Esophagus squamous epithelium (tissue), 5 donors: ENCODE data around the gene ETV6. TPM values are rescaled to one million over a fixed set of nuclear protein-coding genes. Genes with fewer than 3 reads are reported as not detected.

Experiments used
- DNase-seq: peaks from one replicate; lab custom pipeline; 2025; lab: John Stamatoyannopoulos, UW
- H3K27ac ChIP-seq, 4 donors: fragments of 200-600 bp; sonication (generic); one replicate each; pipeline ENCODE4 v1.5.1; 2016 to 2019; ENCODE audit warnings: mild to moderate bottlenecking in 1 of 4
- H3K27me3 ChIP-seq, 4 donors: fragments of 200-600 bp; sonication (generic); 1 replicate in 3 of 4; 2 replicates in 1 of 4; pipeline versions ENCODE4 v1.5.1 to v1.6.0; 2017 to 2021; ENCODE audit warnings: antibody characterized with exemption in 1 of 4
- H3K36me3 ChIP-seq, 3 donors: fragments of 200-600 bp; sonication (generic); one replicate each; pipeline ENCODE4 v1.5.1; 2016 to 2019
- H3K4me1 ChIP-seq, 3 donors: fragments of 200-600 bp; sonication (generic); one replicate each; pipeline ENCODE4 v1.5.1; 2017 to 2019
- H3K4me3 ChIP-seq, 4 donors: fragments of 200-600 bp; sonication (generic); 1 replicate in 3 of 4; 2 replicates in 1 of 4; pipeline ENCODE4 v1.5.1; 2016 to 2019; ENCODE audit warnings: mild to moderate bottlenecking in 2 of 4, moderate library complexity in 1 of 4
- H3K9me3 ChIP-seq, 3 donors: fragments of 200-600 bp; sonication (generic); one replicate each; pipeline ENCODE4 v1.5.1; 2016 to 2019
- POLR2A ChIP-seq, 4 donors: fragments of 450-650 bp; IDR thresholded peaks; one replicate each; pipeline ENCODE4 v1.6.1; 2017; ENCODE audit warnings: antibody characterized with exemption in 4 of 4, mild to moderate bottlenecking in 4 of 4, moderate library complexity in 3 of 4
- WGBS, 2 donors: methylation state at CpG; one replicate each; pipeline ENCODE4 v1.1.5; 2018; 5-methylcytosine and 5-hydroxymethylcytosine counted together
- intact Hi-C: fragments of 100-400 bp; cut with DNase I; formaldehyde crosslinking; loops from one replicate; pipeline ENCODE4 v1.15.0; 2022
- total RNA-seq, 4 donors: library from RNA; depleted of rRNA; stranded (reverse); fragments of >200 nt; gene quantifications; one replicate each; pipeline ENCODE4 v1.1.0, GENCODE V29; 2016
- TF ChIP-seq, protein P1 (sequence below), 6 experiments: fragments of 450-650 bp in 4 of 6; fragments of 200-600 bp in 2 of 6; sonication (generic) in 2 of 6; IDR thresholded peaks; one replicate each; pipeline ENCODE4 v1.5.1; 2016 to 2019; ENCODE audit warnings: antibody characterized with exemption in 6 of 6, mild to moderate bottlenecking in 4 of 6, moderate library complexity in 4 of 6
- donor health status: DM: yes; HTN: yes; CAD: no.

ETV6 gene
- total RNA-seq, 4 donors from 2014 or later: 11.3 to 17.3 (median 13.8) TPM

DNA sequence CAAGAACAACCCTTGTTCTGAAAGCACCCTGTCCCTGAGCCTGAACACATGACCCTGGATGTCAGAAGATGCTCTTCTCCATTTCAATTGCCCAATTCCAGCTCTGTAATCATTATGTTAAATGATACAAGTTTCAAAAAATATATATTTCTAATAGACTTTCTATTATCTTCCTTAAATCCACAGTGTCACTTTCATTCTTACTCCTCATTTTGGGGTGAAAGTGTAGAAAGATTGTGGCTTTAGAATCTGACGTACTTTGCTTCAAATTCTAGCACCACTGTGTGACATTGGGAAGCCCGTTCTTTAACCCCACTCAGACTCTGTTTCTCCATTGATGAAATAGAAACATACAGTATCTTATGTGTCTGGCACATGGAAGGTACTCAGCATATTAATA is 83.2 kb downstream of the ETV6 start:
- Histone ChIP-seq H3K27ac (peak overlapping the region in 2 of 4 donors; percentile 83 to 86), H3K4me3 (no peak overlapping the region), H3K36me3 (no peaks in the 10 kb centered on the region), H3K27me3 (no peaks in the 10 kb centered on the region), H3K4me1 (peaks cover 23 to 55% (median 49%) of the 10 kb centered on the region in 3 donors), H3K9me3 (no peaks in the 10 kb centered on the region)
- DNase-seq: no peak
- no peak for TF ChIP-seq POLR2A (IDR thresholded peaks at IDR 0.05)
- TF ChIP-seq, protein P1, sequence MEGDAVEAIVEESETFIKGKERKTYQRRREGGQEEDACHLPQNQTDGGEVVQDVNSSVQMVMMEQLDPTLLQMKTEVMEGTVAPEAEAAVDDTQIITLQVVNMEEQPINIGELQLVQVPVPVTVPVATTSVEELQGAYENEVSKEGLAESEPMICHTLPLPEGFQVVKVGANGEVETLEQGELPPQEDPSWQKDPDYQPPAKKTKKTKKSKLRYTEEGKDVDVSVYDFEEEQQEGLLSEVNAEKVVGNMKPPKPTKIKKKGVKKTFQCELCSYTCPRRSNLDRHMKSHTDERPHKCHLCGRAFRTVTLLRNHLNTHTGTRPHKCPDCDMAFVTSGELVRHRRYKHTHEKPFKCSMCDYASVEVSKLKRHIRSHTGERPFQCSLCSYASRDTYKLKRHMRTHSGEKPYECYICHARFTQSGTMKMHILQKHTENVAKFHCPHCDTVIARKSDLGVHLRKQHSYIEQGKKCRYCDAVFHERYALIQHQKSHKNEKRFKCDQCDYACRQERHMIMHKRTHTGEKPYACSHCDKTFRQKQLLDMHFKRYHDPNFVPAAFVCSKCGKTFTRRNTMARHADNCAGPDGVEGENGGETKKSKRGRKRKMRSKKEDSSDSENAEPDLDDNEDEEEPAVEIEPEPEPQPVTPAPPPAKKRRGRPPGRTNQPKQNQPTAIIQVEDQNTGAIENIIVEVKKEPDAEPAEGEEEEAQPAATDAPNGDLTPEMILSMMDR (IDR thresholded peaks at IDR 0.05): no peak
- WGBS, 2 donors: 71 to 79% methylated on average over 2 of the region's 2 CpGs
- intact Hi-C loops: no loop called here

DNA sequence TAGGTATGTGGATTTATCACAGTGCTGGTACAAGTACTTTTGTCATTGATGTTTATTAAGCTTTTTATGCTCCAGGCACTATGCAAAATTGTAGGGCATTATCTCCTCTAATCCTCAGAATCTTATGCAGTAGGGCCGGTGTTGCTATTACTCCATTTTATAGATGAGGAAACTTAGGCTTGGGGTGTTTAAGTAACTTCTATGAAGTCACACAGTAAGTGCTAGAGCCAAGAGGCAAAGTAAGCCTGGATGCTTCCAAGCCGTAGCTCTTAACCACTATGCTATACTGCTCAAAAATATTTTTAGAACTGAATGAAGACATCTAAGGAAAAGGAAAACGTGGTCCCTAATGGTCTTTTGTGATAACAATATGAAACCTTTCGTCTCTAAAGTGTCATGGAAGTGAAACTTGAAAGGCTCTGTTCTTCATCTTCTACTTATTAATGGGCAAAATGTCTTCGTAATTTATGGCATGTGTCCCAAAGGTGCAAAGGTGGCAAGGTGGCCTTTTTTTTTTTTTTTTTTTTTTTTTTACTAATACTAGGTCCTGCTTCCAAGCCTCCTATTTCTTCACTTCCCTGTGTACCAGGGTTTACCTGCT is 85.2 kb downstream of the ETV6 start:
- intact Hi-C loops: no loop called here
- WGBS, 2 donors: 80 to 81% methylated on average over 5 of the region's 5 CpGs
- no peak for TF ChIP-seq POLR2A (IDR thresholded peaks at IDR 0.05)
- TF ChIP-seq, protein P1 (IDR thresholded peaks at IDR 0.05): no peak
- H3K27ac ChIP-seq: no peak overlapping the region
- no peaks in the 10 kb centered on the region for H3K27me3 ChIP-seq
- DNase-seq: no peak
- peaks cover 18 to 45% (median 30%) of the 10 kb centered on the region in 3 donors for H3K4me1 ChIP-seq
- H3K4me3 ChIP-seq: no peak overlapping the region
- H3K36me3 ChIP-seq: no peaks in the 10 kb centered on the region
- no peaks in the 10 kb centered on the region for H3K9me3 ChIP-seq

DNA sequence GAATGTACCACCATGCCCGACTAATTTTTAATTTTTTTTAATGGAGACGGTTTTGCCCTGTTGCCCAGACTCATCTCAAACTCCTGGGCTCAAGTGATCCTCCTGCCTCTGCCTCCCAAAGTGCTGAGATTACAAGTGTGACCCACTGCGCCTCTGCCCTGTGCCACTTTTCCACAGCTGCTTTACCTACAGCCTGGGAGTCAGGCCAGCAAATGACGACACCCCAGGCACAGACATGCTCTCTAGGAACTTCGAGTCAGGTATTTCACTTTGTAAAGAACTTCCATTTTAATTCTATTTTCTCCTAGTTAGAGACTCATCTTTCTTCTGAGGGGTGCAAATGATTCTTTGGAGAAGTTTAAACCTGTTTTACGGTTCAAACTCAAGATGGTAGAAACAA is 89.0 kb downstream of the ETV6 start:
- Histone ChIP-seq H3K4me1 (peaks cover 0 to 35% (median 11%) of the 10 kb centered on the region in 3 donors), H3K4me3 (no peak overlapping the region), H3K27ac (no peak overlapping the region), H3K36me3 (no peaks in the 10 kb centered on the region), H3K9me3 (no peaks in the 10 kb centered on the region), H3K27me3 (no peaks in the 10 kb centered on the region)
- no peak for DNase-seq
- WGBS, 2 donors: 64 to 65% methylated on average over 6 of the region's 6 CpGs
- intact Hi-C loops: no loop called here
- TF ChIP-seq POLR2A (IDR thresholded peaks at IDR 0.05): no peak
- TF ChIP-seq, protein P1 (IDR thresholded peaks at IDR 0.05): no peak

DNA sequence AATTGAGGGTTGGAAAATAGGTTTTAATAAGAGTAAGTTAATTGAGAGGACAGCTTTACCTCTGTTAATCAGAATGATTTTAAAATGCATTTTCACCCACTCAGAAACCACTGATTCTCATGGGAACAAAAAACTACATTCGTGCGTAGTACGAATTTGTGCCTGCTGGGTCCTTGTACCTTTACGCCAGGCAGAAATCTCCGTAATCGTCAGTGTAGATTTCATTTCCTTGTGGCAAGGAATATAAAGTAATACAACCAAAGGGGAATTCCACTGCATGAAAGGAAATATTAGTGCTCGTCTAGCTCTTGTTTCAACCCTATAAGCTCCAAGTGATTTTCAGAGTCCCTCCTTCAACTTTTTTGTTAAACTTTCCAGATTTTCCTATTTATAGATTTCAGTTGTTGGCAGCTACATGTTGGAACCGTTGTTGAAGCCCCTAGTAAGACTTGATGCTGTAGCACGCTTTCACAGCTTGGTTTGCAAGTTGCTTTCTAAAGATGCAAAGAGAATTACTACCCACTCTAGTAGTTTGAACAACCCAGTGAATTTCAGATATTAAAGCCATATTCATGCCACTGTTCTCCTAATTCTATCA is 90.6 kb downstream of the ETV6 start:
- Histone ChIP-seq H3K4me1 (peaks cover 0 to 48% (median 15%) of the 10 kb centered on the region in 3 donors), H3K4me3 (no peak overlapping the region), H3K27me3 (no peaks in the 10 kb centered on the region), H3K9me3 (no peaks in the 10 kb centered on the region), H3K27ac (no peak overlapping the region), H3K36me3 (no peaks in the 10 kb centered on the region)
- WGBS, 2 donors: 46 to 56% methylated on average over 9 of the region's 9 CpGs
- no peak for DNase-seq
- TF ChIP-seq, protein P1 (IDR thresholded peaks at IDR 0.05): no peak
- no peak for TF ChIP-seq POLR2A (IDR thresholded peaks at IDR 0.05)
- intact Hi-C loops: no loop called here

DNA sequence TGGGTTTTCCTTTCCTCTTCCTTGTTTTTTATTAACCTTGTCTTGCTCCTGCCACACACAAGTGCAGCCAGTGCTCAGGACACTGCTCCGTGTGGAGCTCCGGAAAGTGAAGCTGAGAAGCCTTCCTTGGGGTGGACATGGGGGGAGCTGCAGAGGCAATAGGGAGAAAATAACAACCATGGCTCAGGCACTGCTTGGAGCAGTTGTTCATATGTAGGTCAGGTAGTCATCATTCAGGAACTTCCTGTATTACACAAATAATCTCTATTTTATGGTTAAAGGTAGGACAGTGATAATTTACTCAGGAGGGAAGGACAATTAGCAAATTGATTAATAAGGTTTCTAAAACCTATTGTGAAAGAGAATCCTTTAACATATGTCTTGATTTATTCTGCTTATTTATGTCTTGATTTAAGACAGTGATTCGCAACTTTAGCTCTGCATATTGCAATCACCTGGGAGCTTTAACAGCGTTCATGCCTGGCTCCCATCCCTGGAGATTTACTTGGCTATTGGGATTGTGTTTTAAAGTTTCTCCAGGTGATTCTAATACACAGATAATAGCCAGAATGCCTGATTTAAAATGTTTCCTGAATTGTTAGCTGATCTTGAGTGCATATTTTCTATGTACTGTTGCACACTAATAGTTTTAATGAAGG is 92.1 kb downstream of the ETV6 start:
- no peak overlapping the region for H3K27ac ChIP-seq
- intact Hi-C loops: no loop called here
- H3K36me3 ChIP-seq: no peaks in the 10 kb centered on the region
- no peak overlapping the region for H3K4me3 ChIP-seq
- TF ChIP-seq, protein P1 (IDR thresholded peaks at IDR 0.05): no peak
- TF ChIP-seq POLR2A (IDR thresholded peaks at IDR 0.05): no peak
- WGBS, 2 donors: 66 to 70% methylated on average over 3 to 4 of the region's 4 CpGs
- peaks cover 6 to 63% (median 29%) of the 10 kb centered on the region in 3 donors for H3K4me1 ChIP-seq
- H3K27me3 ChIP-seq: no peaks in the 10 kb centered on the region
- DNase-seq: no peak
- no peaks in the 10 kb centered on the region for H3K9me3 ChIP-seq
